Daoy (cell line): ENCODE measurements around the gene NHEJ1. TPM values are rescaled to one million over a fixed set of nuclear protein-coding genes. Genes with fewer than 3 reads are reported as not detected.

Experiments used
- DNase-seq: peaks from one replicate; pipeline ENCODE4 v3.0.0-alpha.2; 2015; ENCODE audit warnings: low read depth
- total RNA-seq: library from RNA; depleted of rRNA; stranded (reverse); fragments of >200 nt; shearing (Covaris generic); gene quantifications from 2 replicates; pipeline ENCODE4 v1.2.3, GENCODE V29; 2014

NHEJ1 gene
- total RNA-seq, 1 experiment from 2014 or later, result 22.0 TPM

DNA sequence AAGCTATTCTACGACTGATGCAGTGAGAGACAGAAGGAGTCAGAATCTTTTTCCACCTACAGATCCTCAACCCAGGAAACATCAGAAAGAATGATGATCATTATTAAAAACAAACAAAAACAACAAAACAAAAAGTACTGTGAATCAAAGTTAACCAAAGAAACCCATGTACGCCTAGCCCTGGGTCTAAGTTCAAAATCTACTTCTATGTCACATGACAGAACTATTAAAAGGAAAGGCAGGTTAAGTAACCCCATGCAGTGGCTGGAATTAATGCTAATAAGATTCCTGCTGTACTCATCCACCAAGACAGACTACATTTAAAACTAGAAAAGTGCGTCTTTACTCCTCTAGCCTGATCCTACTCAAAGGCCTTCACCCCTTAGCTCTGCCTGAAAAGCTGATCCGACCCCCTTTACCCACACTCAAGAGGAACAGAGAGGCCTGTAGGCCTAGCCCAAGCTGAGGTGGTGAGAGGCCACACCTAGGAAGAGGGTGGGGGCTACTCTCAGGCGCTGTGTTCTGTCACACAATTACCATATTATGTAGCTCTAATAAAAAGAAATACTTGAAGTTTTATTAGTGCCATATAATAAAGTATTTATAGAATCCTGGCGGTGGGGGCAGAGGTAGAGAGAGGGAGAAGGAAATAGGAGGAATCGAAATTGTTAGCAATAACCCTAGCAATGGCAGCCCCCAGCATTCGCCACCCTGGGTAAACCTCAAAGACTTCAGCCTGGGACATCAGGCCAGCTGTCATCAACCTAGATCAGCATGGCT, 37.1 kb downstream of the NHEJ1 start:
- DNase-seq, result no peak

DNA sequence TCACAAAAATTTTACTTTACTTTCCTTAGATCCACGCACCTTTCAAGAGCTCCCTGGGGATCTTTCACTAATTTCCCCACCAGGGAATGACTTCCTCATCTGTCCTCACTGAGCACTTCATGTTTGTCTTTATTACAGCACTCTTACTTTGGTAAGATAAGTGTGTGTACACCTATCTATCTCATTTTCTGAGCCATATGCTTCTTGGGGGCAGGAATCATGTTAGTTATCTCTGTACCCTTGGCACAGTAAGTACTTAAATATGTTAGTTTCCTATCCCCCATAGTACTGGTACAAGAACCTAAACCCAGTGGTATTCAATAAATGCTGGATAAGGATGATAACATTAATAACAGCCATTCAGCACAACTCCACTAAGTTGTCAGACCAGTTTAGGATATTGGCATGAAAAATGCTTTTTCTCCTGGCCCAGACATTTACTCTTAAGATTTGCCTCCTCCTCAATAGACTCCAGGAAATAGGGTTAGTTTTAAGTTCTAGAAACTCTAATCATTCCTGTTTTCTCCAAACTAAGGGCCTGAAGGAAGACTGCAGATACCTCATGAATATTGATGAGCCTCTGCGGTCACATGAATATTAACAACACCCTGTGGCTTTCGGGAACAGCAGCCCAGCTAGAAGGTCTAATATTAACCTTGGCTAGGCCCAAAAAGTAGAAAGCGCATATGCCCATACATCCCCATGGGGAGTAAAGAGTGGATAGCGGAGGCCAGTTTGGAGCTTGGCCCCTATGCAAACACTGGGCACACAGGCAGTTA, 38.2 kb downstream of the NHEJ1 start:
- no peak for DNase-seq

- no peak for DNase-seq
These were observed 40.5 kb downstream of the NHEJ1 start for GRCh38 chr2:219120082-219120481.

DNA sequence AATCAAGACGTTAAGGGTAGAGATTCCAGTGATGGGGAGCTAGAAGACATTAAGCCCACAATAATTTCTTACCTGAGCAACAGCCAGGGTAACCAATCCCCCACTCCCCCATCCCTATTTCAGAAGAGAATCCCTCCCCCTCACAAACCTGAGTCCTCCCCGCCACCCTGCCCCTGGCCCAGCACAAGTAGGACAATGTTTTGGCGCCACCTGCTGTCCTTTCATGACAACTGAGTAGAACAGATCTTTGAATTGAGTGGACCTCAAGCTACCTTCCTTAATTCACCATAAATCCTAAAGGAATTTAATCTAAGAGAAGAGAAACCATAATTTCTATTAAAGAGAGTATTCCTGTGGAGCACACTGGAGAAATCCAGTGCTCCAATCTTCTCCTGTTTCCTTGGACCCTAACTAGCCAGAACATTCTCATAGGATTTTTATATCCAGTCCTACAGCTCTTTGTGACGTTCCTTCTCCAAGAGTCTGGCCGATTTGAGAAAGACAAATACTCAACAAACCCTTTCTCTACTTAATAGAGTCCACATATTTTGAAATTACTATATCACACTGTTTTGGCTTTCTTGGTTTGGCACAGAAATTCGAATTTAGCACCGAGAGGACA, 41.1 kb downstream of the NHEJ1 start:
- DNase-seq, result peak; percentile 62

- no peak for DNase-seq
These were observed 42.1 kb downstream of the NHEJ1 start for GRCh38 chr2:219118504-219118903.

GRCh38 chr2:219116776-219117646, 43.6 kb downstream of the NHEJ1 start:
- no peak for DNase-seq

DNA sequence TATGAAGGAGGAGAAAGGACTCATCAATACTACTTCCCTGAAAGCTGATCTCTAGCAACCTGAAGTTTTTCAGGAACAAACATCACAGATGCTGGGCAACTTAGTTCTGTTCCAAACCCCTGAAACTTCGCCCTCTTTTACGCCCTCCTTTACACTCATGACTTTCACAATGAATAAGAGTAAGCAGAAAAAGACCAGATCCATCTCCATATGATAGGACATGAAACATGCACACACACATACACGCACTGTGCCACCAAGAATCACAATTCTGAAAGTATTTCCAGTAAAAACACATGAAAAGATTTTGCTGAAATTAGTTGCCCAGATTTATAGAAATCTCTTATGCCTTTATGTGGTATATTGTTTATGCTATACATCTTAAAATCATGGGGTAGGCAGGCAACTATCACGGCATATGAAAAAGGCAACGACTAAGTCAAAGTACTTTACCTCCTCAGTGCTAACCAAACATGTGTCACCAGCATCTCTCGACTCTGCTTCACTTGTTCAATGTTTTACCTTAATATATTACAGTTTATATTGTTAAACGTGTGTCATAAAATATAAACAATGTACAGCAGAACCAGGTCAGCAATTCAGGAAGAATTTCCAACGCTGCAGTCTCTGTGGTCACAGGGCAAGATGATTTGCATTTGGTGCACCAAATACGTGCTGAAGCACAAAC, 47.8 kb downstream of the NHEJ1 start:
- no peak for DNase-seq

GRCh38 chr2:219112062-219112406, 48.6 kb downstream of the NHEJ1 start:
- DNase-seq, result no peak

DNA sequence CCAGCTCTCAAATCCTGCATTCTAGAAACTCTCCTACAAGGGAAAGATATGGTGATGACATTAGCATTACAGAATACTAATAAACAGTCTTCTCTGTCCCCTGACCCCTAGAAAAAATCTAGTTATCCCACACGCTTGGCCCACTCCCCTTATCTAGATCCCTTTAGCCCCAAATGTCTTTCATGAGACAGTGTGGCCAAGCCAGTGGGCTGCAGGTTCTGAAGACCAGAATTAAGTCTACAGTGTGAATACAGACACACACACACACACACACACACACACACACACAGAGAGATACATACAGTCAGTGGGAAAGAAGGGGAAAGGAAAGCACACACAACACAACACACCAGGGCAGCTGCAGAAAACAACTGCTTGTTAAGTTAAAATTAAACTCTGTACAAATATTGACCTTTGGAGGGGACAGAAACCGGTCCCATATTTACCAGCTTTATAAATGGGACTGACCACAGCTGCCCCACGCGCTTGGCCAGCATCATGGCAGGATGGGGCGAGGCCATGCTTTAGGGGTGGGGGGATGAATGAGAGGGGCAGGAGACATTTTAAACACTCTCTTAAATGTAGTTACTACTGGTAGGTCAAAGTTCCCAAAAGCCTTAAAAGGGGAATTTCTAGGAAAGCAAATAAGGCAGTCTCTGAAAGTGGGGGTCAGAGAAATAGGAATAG, 49.1 kb downstream of the NHEJ1 start:
- no peak for DNase-seq

DNA sequence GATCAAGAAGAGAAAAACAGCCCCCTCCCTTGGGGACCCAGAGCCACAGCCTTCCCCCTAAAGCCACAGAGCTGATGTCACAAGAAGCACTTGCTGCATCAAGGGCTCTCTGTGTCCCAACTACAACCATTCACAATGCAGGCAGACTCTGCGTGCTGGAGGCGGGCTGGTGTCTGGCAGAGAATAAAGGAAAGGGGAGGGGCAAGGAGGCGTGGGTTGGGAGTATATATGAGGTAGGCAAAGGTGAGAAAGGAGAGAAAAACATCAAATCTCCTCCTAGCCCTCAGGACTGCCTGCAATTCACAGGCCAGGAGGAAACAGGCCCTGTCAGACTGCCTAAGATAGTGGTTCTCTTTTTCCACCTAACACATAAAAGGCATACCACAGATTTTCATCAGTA, 51.1 kb downstream of the NHEJ1 start:
- no peak for DNase-seq

DNA sequence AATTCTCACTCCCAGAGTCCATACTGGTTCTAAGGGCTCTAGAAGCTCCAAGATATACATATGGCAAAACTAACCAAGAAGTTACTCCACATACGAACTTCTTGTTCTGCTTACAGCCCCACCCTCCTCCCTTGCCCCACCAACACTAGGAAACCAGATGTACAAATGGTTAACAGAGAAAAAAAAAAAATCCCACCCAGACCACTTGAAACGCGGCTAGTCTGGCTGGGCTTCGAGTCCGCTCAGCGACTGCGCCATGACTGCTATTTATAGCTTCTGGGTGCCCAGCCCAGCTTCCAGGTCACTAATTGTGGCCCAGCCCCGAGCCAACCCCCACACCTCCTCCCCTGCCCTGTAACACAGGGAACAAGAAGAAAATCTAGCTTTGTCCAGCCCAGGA, 52.9 kb downstream of the NHEJ1 start:
- no peak for DNase-seq

DNA sequence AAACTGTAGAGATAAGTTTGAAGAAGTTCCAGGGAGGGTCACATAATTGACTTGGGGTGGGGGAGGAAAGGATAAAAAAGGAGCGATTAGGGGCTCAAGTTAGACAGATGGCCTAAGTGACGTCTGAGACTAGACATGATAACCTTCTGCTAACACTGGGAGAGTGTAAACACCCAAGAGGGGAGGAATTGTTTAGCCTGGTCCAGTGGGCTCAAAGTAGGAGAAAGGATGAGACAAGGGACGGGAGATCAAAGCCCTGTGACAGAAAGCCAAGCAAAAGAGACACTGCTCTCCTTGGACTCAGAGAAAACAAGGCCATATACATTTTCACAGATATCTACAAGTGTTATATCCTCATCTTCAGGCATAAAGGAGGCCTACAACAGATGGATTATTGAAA, 54.4 kb downstream of the NHEJ1 start:
- DNase-seq, result no peak

DNA sequence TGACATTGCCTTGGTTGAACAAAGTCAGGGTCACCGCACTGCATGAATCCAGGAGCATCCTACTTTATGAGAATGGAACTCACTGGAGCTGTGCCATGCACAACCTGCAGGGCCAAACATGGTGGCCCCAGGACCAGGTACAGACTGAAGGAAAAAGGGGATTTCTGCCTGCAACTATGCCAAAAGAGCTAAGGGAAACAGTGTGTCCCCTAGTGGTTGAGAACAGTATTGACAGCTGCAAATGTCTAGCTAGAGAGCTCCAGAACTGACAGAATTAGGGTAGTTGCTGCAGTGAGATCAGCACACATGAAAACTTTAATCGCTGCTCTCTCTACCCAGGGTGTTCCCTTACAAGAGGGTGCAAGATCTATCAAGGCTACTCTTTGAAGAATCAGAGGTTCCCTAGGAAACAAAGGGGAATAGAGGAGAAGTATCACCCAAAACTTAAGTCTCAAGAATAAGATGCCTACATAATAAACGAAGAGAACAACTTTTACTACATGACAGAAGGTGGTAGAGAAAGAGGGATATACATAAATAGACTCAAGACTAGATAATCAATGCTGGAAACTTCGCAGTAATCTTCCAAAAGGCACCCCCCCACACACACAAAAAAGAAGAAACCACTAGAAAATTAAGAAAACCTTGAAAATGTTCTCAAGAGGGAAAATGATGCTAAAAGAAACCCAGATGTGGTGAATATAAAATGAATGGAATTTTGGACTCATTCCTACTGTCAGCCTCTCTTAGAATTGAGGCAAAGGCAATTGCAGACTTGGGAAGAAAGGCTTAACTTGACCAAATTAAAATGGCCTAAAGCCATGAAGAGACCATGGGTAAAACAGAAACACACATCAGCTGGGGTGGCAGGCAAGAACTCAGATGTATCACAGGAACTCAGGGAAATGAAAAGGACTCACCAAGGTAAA, 56.2 kb downstream of the NHEJ1 start:
- peak; percentile 31 for DNase-seq

- DNase-seq, result no peak
These were observed 61.3 kb downstream of the NHEJ1 start for GRCh38 chr2:219099329-219099728.

- no peak for DNase-seq
These were observed 65.1 kb downstream of the NHEJ1 start for GRCh38 chr2:219095406-219095935.

DNA sequence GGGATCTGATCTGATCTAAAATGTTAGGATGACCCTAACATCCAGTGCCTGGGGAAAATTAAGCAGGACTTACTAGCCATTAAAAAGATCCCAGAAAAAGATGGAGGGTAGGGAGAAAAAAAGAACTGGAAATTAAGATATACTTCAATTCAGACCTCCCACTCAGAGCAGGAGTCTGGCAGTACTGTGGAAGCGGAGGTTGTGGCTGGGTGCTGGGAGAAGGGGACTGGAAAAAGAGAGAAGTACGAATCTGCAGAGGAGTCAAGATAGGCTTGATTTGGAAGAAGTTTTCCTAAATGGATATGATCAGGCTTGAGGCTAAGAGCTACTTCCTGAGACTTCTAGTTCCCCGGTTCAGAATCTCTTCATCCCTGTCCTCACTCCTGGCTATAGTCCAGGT, 66.4 kb downstream of the NHEJ1 start:
- DNase-seq, result no peak

DNA sequence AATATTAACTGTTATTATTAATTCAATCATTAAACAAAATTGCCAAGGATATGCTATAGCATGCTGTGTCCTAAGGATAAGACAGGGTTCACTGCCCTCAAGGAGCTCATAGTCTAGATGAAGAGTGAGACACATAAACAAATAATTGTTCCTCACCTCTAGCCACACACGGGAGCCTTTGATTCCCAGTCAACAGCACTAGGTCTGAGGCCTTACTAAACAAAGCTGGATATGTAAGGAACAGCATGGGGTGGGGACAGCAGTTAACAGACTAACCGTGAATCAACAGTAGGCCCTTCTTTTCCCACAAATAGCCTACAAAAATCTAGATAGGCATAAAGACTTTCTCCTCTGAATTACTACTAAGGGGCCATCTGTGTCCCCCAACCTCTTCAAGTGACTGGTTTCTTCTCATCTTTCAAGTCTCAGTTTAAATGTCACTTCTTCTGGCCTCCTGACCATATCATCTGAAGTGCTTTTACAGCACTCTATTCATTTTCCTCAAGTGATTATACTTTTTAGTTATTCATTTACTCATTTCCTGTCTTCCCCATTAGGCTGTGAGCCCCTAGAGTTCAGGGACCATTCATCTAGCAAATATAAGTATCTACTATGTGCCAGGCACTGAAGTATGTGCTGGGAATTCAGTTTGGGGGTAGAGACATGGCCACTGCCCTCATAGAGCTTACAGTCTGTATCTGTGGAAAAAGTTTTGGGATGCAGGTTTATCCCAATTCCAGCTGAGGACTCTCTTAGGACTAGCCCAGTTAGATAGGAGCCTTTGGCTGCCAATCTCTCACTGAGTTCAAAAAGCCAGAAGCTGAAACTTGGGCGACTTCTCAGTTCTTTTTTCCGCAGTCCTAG, 69.9 kb downstream of the NHEJ1 start:
- no peak for DNase-seq

- DNase-seq, result no peak
These were observed 71.3 kb downstream of the NHEJ1 start for GRCh38 chr2:219089330-219089729.
